Posterior vena cava (tissue), 2 donors: ENCODE measurements around the gene BICD1. TPM values are rescaled to one million over a fixed set of nuclear protein-coding genes. Genes with fewer than 3 reads are reported as not detected.

Experiments used
- DNase-seq: peaks from one replicate; pipeline ENCODE4 v3.0.0-alpha.2; 2020; ENCODE audit warnings: low spot score
- intact Hi-C, 2 donors: fragments of 100-400 bp; cut with DNase I; formaldehyde crosslinking; loops; one replicate each; pipeline versions ENCODE4 v1.14.1 to v1.14.2; 2022 to 2023
- total RNA-seq, 2 donors: library from RNA; stranded (reverse); fragmentation: NEBNext Ultra II Directional; extraction: Animal tissue kit (Norgen Biotek cat#: 25700); gene quantifications; one replicate each; pipeline ENCODE4 v1.2.1, GENCODE V29; 2021
- donor health status: DM: yes; HTN: yes; CAD: no.
- donor health status: DM: yes; HTN: yes; CAD: no.

BICD1 gene
- total RNA-seq, 2 donors from 2014 or later = 24.1 to 34.6 TPM

GRCh38 chr12:32357601-32358249, 251.1 kb downstream of the BICD1 start:
- intact Hi-C loops = no loop called here
- no peak for DNase-seq

DNA sequence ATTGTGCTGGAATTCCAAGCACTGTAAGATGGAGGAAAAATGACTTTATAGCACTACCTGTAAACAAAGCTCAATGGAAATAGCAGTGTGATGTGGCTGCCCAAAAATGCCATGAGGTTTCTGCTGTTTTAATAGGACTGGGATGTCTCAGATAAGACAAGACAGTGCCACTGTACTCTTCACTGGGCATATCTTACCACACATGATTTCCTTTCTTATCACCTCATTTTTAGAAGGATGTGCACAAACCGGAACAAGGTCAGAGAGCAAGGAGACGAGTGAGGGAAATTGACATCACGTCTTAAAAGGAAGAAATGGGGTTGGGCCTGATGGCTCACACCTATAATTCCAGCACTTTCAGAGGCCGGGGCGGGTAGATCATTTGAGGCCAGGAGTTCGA, 254.3 kb downstream of the BICD1 start:
- intact Hi-C loops = loop anchor here (10.0 kb wide), 2 partner anchors 304 to 314 kb away; partner anchors contain the start of gene DNM1L (in 1 of the 2)
- no peak for DNase-seq

DNA sequence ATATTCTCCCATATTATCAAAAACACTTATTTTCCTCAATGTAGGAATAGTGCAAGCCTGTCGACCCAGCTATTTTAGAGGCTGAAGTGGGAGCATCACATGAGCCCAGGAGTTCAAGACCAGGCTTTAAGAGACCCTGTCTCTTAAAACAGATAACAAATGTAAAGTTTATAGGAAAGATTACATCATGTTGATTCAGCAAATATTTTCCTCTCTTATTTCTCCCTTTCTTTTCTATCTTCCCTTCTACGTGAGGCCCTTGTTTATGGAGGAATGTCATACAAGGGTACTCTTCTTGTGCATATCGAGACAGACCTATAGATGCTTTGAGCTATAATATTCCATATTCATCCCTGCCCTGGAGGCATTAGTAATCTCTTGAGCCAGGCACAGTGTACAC, 256.2 kb downstream of the BICD1 start:
- intact Hi-C loops = loop anchor here (10.0 kb wide), 2 partner anchors 302 to 312 kb away; partner anchors contain the start of gene DNM1L (in 1 of the 2)

DNA sequence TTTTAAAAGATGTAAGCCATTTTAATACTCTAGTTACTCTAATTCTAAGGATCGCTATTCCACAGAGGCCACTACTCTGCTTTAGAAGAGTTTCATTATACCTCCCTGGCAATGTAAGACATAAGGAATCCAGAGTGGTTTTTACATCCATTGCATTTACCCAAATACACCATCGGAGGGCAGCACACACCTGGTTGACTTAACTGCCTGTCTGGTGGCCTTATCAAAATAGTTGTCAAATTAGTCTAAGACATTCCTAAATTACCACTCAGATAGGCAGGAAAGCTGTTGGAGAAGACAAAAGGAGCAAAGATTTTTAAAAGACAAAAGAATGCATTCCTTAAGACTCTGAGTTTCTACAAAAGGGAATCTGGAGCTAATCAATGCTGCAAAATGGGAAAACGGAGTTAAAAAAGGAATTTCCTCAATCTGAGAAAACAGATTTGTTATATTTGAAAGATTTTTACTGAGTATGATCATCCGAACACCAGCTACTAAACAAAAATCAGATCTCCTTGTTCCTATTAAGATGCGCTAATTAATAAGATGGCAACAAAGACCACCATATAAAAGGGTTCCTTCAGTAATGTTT, 258.9 kb downstream of the BICD1 start:
- DNase-seq = no peak
- intact Hi-C loops = loop anchor here (10.0 kb wide), 2 partner anchors 299 to 309 kb away; partner anchors contain the start of gene DNM1L (in 1 of the 2)

More for the DNA sequence above, 256.2 kb downstream of the BICD1 start:
- DNase-seq = no peak

DNA sequence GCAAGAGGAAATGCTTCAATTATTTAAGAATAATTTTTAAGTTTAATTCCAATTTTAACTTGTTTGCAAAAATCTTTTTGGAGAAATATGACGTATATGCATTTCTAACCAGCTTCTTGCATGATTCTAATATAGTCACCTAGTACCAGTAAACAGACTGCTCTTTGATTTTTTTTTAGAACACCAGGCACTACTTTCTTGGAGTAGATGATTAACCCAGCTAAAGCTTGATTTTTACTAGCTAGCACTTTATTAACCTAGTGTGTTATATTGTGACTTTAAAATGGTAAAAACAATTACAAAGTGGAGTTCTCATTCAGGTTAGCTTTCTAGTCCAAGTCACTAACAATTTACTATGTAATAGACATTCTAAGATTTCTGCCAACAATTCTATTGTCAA, 260.1 kb downstream of the BICD1 start:
- no peak for DNase-seq
- intact Hi-C loops = loop anchor here (10.0 kb wide), 2 partner anchors 298 to 308 kb away; partner anchors contain the start of gene DNM1L (in 1 of the 2)

GRCh38 chr12:32367381-32367780, 260.7 kb downstream of the BICD1 start:
- intact Hi-C loops = loop anchor here (10.0 kb wide), 2 partner anchors 297 to 307 kb away; partner anchors contain the start of gene DNM1L (in 1 of the 2)
- DNase-seq = no peak

GRCh38 chr12:32369202-32369601, 262.6 kb downstream of the BICD1 start:
- intact Hi-C loops = loop anchor here (10.0 kb wide), 2 partner anchors 296 to 306 kb away; partner anchors contain the start of gene DNM1L (in 1 of the 2)
- DNase-seq = no peak

DNA sequence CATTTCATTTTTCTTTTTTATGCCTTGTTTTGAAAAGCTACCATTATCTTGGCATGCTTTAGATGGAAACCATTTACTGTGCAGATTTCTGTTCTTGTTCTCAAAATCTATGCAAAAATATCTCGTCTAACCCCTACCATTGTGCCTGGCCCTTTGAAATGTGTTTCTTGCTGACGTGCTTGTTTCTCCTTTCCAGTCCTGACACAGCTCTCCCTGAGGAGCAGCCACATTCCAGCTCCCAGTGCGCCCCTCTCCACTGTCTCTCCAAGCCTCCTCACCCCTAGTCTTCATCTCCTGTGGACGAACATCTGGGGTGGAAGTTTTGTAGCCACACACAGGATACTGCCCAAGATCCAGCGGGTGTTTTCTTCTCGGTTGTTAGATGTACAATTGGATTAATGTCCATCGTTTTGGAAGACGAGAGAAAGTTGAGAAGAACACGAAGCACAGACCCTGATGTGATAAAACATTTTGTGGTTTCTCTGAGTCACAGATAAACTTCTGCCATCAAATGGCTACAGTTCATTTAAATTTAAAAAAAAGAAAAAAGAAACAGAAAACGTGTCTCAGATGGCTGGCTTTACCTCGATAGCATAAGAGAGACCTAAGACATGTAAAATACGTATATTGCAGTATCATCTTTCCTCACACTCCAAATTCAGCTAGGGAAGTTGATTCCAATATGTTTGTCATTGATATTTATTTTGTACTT, 270.9 kb downstream of the BICD1 start:
- intact Hi-C loops = no loop called here
- no peak for DNase-seq

DNA sequence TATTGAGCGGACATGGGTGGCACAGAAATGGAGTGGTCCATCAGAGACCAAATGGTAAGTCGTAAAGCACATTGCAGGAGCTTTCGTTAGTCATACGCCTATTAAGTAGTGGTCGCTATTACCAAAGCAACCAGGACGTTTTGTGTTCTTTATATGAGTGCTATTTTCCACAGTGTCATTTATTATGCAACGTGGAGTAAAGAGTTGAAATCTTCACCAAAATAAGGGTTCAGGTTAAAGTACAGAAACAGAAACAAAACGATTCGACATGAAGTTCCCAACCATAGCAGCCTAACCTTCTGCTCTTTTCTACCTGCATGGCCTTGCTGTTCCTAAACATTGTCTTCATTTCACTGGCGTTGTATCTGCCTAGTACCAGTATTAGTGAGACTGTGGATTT, 272.6 kb downstream of the BICD1 start:
- DNase-seq = no peak
- intact Hi-C loops = no loop called here

DNA sequence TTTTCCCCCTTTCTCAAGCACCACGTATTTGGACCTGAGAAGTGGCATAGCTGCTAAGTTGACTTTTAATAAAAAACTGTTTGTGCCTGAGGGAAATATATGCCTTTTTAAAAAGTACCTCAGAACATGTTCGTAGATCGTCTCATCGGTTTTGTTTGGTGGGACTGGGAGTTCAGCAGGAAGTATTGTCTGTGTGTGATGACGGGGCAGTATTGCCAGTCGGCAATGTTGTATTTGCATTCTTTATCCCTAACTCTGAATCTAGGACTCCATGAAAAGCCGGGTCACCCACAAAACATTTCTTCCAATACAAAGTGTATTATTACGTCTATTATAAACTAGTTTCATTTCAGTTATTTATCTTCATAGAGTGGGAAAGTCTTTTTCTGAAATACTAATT, 273.0 kb downstream of the BICD1 start:
- DNase-seq = no peak
- intact Hi-C loops = no loop called here

GRCh38 chr12:32382226-32382625, 275.6 kb downstream of the BICD1 start:
- intact Hi-C loops = no loop called here
- DNase-seq = no peak

GRCh38 chr12:32390572-32391219, 284.0 kb downstream of the BICD1 start:
- intact Hi-C loops = no loop called here

GRCh38 chr12:32395026-32395425, 288.4 kb downstream of the BICD1 start:
- intact Hi-C loops = no loop called here
- DNase-seq = no peak

More at GRCh38 chr12:32390572-32391219, 284.0 kb downstream of the BICD1 start:
- DNase-seq = no peak

DNA sequence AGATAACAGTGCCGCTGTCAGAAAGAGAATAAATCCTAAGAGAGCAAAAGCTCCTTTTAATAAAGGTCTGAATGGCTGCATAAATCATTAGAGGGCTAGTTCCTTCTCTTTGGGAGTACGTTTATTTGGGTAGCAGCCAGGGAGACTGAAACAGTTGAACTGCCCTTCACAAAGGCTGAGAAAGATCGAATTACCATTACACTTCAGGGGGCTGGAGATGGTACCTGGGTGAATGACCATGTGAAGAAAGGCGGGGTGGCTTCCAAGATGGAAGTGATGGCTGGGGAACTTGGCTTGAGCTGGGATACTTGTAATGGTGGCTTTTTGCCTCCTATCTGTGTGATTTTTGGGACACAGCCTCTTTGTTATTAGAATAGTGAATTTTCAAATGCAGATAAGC, 291.0 kb downstream of the BICD1 start:
- intact Hi-C loops = no loop called here
- DNase-seq = no peak

- intact Hi-C loops = no loop called here
- no peak for DNase-seq
These were observed 291.5 kb downstream of the BICD1 start for GRCh38 chr12:32398181-32398580.

DNA sequence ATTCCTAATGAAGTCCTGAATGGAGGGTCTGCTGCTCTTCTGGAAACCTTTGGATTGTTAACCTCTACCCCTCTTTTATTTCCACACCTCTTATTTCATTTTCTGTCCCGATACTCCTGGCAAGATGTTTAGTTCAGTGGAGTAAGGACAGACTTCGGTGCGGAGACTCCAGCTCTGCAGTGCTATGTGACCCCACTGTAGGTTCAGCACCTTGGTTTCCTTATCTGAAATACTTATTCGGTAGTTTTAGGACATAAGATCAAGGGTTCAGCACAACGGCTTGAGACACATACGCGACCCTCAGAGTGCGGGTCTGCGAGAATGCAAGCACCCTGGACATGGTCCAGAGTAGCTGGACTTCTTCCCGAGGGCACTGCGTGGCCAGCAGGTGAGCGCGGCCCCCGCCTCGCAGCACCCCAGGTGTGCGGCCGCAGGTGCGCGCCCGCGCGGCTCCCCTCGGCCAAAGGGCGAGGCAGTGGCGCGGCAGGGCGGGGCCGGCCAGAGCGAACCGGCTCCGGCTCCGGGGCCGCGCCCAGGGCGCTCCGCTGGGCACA, 292.2 kb downstream of the BICD1 start:
- intact Hi-C loops = no loop called here
- DNase-seq = no peak

DNA sequence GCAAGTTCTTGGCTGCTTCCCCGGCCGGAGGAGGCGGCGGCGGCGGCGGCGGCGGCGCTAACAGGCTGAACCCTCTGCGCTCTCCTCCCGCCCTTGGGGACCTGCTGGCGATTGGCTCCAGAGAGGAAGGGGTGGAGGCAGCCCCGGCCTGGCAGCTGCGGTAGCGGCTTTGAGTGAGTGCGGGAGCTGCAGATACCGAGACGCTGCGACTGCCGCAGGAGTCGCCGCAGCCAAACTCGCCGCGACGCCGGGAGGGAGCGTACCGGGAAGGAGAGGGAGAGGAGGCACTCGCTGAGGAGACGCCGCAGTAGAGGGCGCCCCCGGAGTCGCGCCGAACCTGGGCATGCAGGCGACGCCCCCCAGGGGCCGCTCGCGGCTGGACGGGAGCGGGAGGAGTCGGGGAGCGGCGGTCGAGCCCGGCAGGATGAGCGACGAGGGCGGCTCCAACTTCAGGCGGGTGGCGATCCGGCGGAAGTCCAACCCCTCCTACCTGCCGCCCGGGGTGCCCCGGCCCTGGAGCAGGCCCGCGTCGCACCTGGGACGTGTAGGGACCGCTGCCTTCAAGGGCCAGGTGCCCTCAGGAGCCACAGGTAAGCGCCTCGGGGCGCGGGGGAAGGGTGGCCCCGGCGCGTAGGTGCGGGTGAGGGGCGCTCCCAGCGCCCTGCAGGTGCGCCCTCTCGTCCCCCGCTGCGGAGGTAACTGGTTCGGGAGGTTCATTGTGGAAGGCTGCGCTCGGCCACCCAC, 292.9 kb downstream of the BICD1 start, which contains the start of gene FGD4:
TSS of gene FGD4 (plus strand) at position 189 of the 744 bp plus-strand sequence.
- intact Hi-C loops = no loop called here
- peak; percentile 93 for DNase-seq

DNA sequence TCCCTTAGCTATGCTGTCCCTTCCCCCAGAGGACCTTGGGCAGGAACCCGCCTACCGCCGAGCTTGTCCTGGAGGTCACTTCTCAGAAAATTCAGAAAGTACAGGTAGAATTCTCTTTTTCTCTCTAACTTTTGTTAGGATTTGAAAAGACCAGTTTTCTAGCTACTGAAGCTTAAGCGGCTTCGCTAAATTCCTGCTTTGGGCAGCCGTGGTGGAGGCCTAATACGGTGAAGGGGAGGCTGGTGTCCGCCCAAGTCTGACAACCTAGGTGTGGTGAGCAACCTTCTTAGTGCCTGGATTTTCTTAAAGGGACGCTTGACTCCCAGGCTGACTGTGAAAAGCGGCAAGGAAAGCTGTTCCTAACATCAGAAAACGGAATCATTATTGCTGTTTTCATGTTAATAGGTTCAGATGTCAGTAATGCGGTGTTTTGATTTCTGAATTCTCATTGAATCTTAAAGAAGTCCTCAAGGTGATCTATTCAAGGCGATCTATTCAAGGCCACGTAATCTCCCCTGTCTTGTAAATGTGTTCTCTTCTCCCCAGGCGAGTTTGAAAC, 293.5 kb downstream of the BICD1 start:
- intact Hi-C loops = no loop called here
- DNase-seq = no peak
